ENCODE measurements around the gene LIN28A.

LIN28A gene

DNA sequence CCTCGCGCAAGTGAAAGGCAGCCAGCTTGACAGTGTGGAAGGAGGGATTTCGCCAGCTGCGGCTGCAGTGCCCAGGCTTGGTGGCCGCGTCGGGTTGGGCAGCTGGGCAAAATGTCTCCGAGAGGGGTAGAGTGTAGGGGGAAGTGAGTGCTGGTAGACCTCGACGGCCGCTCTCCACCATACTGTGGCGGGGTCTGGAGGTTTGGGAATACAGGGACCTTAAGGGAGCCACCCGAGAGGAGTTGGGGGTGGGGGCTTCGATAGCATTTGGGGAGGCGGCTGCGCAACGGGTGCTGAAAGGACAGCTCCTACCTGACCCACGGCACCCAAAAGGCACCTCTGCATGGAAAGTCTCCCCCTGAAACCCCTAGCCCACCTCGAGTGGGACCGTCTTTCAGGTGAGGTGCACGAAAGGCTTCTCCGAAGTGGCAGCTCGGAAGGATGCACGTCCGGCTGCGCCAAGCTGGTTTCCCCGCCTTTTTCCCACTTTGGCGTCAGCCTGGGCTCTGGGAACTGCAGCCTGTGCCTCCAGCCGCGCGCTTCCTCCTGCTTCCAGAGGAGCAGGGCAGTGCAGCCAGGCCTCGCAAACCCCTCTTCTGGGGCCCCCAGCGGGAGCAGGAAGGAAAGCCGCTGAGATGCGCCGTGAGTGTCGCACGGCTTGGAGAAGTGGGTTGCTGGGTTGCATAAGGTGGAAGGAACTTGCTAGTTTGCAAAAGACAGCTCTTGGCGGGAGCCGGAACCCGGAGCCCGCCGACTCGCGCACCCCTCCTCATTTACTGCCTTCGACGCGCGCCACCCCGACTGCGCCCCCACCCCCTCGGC, 61.1 kb downstream of the LIN28A start:
- Histone ChIP-seq H3K4me1 (ENCODE audit: control insufficient read depth, insufficient read depth, low read length, poor library complexity, severe bottlenecking) (peaks cover 22% of the 10 kb centered on the region), H3K27ac (ENCODE audit: low read depth, low read length, severe bottlenecking) (peak overlapping the region; percentile 100), H3K4me3 (ENCODE audit: extremely low read depth, insufficient read depth, low read length, poor library complexity, severe bottlenecking) (peak overlapping the region; percentile 85), H3K9me3 (ENCODE audit: control insufficient read depth, low read length) (no peaks in the 10 kb centered on the region), H3K36me3 (ENCODE audit: control insufficient read depth, insufficient read depth, low read length) (peaks cover 62% of the 10 kb centered on the region)
- 1% methylated on average over 22 to 30 of the region's 52 CpGs for WGBS, 2 experiments (ENCODE audit: insufficient coverage in 2 of 2)

DNA sequence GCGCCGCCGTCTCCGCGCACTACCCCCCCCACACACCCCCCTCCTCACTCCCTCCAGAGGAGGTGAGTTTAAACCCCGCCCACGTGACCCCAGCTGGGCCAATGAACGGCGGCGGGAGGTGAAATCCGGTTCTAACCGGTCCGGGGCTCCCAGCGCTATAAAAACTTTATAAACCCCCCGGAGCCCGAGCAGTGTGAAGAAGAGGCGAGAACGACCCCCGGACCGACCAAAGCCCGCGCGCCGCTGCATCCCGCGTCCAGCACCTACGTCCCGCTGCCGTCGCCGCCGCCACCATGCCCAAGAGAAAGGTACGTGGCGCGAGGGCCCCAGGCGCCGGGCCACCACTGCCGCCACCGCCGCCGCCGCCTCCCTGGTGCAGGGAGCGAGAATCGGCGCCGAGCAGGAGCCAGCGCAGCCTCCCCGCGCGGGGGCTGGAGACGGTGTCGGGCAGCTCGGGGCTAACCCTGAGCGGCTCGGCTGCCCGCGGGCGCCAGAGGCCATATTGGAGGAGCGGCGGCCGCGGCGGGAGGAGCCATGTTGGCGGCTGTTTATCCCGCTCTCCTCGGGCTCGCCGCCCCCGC, 61.8 kb downstream of the LIN28A start, which contains the start of gene HMGN2:
Gene HMGN2, plus strand, starts transcription at position 121 of the 581 bp plus-strand sequence. Its CDS starts 173 bp downstream, at position 294.
- WGBS, 2 experiments (ENCODE audit: insufficient coverage in 2 of 2), result 0% methylated on average over 19 to 46 of the region's 69 CpGs
- Histone ChIP-seq H3K27ac (ENCODE audit: low read depth, low read length, severe bottlenecking) (peak within 1 kb of the TSS; percentile 100), H3K4me3 (ENCODE audit: extremely low read depth, insufficient read depth, low read length, poor library complexity, severe bottlenecking) (peak within 1 kb of the TSS; percentile 85), H3K4me1 (ENCODE audit: control insufficient read depth, insufficient read depth, low read length, poor library complexity, severe bottlenecking) (peaks cover 22% of the 10 kb centered on the region), H3K9me3 (ENCODE audit: control insufficient read depth, low read length) (no peaks in the 10 kb centered on the region), H3K36me3 (ENCODE audit: control insufficient read depth, insufficient read depth, low read length) (peaks cover 62% of the 10 kb centered on the region)

GRCh38 chr1:26472901-26473845, 62.6 kb downstream of the LIN28A start:
- Histone ChIP-seq H3K27ac (ENCODE audit: low read depth, low read length, severe bottlenecking) (peak overlapping the region; percentile 100), H3K4me3 (ENCODE audit: extremely low read depth, insufficient read depth, low read length, poor library complexity, severe bottlenecking) (peak overlapping the region; percentile 85), H3K9me3 (ENCODE audit: control insufficient read depth, low read length) (no peaks in the 10 kb centered on the region), H3K36me3 (ENCODE audit: control insufficient read depth, insufficient read depth, low read length) (peaks cover 59% of the 10 kb centered on the region), H3K4me1 (ENCODE audit: control insufficient read depth, insufficient read depth, low read length, poor library complexity, severe bottlenecking) (peaks cover 22% of the 10 kb centered on the region)
- WGBS, 2 experiments (ENCODE audit: insufficient coverage in 2 of 2), result 5 to 6% methylated on average over 41 to 42 of the region's 71 CpGs

DNA sequence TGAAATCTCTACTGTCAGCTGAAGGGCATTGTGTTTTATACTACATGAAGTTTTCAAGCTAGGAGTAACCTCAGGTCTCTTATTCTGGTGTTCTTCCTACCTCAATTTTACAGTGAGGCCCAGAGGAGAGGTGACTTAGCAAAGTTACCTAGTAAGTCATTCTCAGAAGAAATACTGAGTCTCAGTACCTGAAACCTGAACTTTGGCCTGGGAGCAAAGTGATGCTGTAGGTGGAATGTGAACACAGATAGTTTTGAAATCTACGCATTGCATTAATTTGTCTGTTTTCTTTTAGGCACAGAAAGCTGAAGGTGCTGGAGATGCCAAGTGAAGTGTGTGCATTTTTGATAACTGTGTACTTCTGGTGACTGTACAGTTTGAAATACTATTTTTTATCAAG, 64.2 kb downstream of the LIN28A start:
- H3K36me3 ChIP-seq (ENCODE audit: control insufficient read depth, insufficient read depth, low read length), result peaks cover 45% of the 10 kb centered on the region
- no peaks in the 10 kb centered on the region for H3K9me3 ChIP-seq (ENCODE audit: control insufficient read depth, low read length)
- H3K4me1 ChIP-seq (ENCODE audit: control insufficient read depth, insufficient read depth, low read length, poor library complexity, severe bottlenecking), result peaks cover 22% of the 10 kb centered on the region
- H3K4me3 ChIP-seq (ENCODE audit: extremely low read depth, insufficient read depth, low read length, poor library complexity, severe bottlenecking), result no peak overlapping the region
- 83 to 100% methylated on average over 1 of the region's 1 CpG for WGBS, 2 experiments (ENCODE audit: insufficient coverage in 2 of 2)
- H3K27ac ChIP-seq (ENCODE audit: low read depth, low read length, severe bottlenecking), result no peak overlapping the region

- H3K27ac ChIP-seq (ENCODE audit: low read depth, low read length, severe bottlenecking), result no peak overlapping the region
- H3K4me1 ChIP-seq (ENCODE audit: control insufficient read depth, insufficient read depth, low read length, poor library complexity, severe bottlenecking), result peaks cover 17% of the 10 kb centered on the region
- 78 to 90% methylated on average over 2 of the region's 3 CpGs for WGBS, 2 experiments (ENCODE audit: insufficient coverage in 2 of 2)
- H3K4me3 ChIP-seq (ENCODE audit: extremely low read depth, insufficient read depth, low read length, poor library complexity, severe bottlenecking), result no peak overlapping the region
- H3K36me3 ChIP-seq (ENCODE audit: control insufficient read depth, insufficient read depth, low read length), result peaks cover 42% of the 10 kb centered on the region
- no peaks in the 10 kb centered on the region for H3K9me3 ChIP-seq (ENCODE audit: control insufficient read depth, low read length)
These were observed 65.4 kb downstream of the LIN28A start for GRCh38 chr1:26475989-26476388.

DNA sequence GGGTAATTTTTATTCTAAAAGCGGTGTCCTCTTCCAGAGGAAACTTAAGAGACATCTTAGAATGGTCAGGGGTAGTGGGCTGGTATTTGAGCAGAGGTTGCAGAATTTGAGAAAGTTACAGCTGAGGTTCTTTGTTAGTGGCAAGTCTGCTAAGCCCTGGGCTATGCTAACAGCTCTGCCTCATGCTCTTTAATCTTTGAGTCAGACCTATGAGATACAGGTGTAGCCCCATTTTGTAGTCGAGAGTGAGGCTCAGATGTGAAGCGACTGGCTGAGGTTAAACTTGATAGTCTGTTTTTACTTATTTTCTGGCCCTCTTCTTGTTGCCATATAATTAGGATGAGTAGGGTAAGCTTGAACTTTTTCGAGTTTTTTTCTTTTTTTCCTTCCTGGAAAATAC, 66.3 kb downstream of the LIN28A start:
- Histone ChIP-seq H3K4me1 (ENCODE audit: control insufficient read depth, insufficient read depth, low read length, poor library complexity, severe bottlenecking) (peaks cover 16% of the 10 kb centered on the region), H3K27ac (ENCODE audit: low read depth, low read length, severe bottlenecking) (no peak overlapping the region), H3K9me3 (ENCODE audit: control insufficient read depth, low read length) (no peaks in the 10 kb centered on the region), H3K36me3 (ENCODE audit: control insufficient read depth, insufficient read depth, low read length) (peaks cover 42% of the 10 kb centered on the region), H3K4me3 (ENCODE audit: extremely low read depth, insufficient read depth, low read length, poor library complexity, severe bottlenecking) (no peak overlapping the region)
- WGBS, 2 experiments (ENCODE audit: insufficient coverage in 2 of 2), result 88 to 92% methylated on average over 2 of the region's 4 CpGs

GRCh38 chr1:26477446-26478152, 67.0 kb downstream of the LIN28A start:
- 78 to 86% methylated on average over 4 of the region's 8 CpGs for WGBS, 2 experiments (ENCODE audit: insufficient coverage in 2 of 2)
- no peak overlapping the region for H3K27ac ChIP-seq (ENCODE audit: low read depth, low read length, severe bottlenecking)
- H3K4me1 ChIP-seq (ENCODE audit: control insufficient read depth, insufficient read depth, low read length, poor library complexity, severe bottlenecking), result peaks cover 22% of the 10 kb centered on the region
- no peaks in the 10 kb centered on the region for H3K9me3 ChIP-seq (ENCODE audit: control insufficient read depth, low read length)
- no peak overlapping the region for H3K4me3 ChIP-seq (ENCODE audit: extremely low read depth, insufficient read depth, low read length, poor library complexity, severe bottlenecking)
- H3K36me3 ChIP-seq (ENCODE audit: control insufficient read depth, insufficient read depth, low read length), result peaks cover 42% of the 10 kb centered on the region

DNA sequence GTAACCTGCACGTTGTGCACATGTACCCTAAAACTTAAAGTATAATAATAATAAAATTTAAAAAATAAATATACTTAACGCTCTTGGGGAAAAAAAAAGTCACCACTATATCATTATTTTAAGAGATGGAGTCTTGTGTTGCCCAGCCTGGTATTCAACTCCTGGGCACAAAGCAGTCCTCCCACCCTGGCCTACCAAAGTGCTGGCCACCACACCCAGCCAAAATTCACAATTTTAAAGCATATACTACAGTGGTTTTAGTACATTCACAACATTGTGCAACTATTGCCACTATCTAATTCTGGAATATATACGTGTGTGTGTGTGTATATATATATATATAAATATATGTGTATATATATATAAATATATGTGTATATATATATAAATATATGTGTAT, 67.5 kb downstream of the LIN28A start:
- Histone ChIP-seq H3K36me3 (ENCODE audit: control insufficient read depth, insufficient read depth, low read length) (peaks cover 41% of the 10 kb centered on the region), H3K9me3 (ENCODE audit: control insufficient read depth, low read length) (no peaks in the 10 kb centered on the region), H3K27ac (ENCODE audit: low read depth, low read length, severe bottlenecking) (no peak overlapping the region), H3K4me1 (ENCODE audit: control insufficient read depth, insufficient read depth, low read length, poor library complexity, severe bottlenecking) (peaks cover 27% of the 10 kb centered on the region), H3K4me3 (ENCODE audit: extremely low read depth, insufficient read depth, low read length, poor library complexity, severe bottlenecking) (no peak overlapping the region)
- no CpG with 5 or more reads among the region's 3 CpGs for WGBS, 2 experiments (ENCODE audit: insufficient coverage in 2 of 2)

DNA sequence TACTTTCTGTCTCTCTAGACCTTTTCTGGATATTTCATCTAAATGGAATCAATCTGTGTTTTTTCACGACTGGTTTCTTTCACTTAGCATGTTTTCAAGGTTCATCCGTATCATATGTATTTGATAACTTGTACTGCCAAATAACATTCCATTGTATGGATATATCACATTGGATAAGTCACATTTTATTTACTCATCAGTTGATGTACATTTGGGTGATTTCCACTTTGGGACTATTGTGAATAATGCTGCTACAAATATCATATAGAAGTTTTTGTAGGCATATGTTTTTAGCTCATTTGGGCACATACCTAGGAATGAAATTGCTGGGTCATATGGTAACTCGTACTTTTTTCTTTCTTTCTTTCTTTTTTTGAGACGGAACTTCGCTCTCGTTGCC, 68.4 kb downstream of the LIN28A start:
- Histone ChIP-seq H3K9me3 (ENCODE audit: control insufficient read depth, low read length) (no peaks in the 10 kb centered on the region), H3K27ac (ENCODE audit: low read depth, low read length, severe bottlenecking) (no peak overlapping the region), H3K4me3 (ENCODE audit: extremely low read depth, insufficient read depth, low read length, poor library complexity, severe bottlenecking) (no peak overlapping the region), H3K36me3 (ENCODE audit: control insufficient read depth, insufficient read depth, low read length) (peaks cover 33% of the 10 kb centered on the region), H3K4me1 (ENCODE audit: control insufficient read depth, insufficient read depth, low read length, poor library complexity, severe bottlenecking) (peaks cover 25% of the 10 kb centered on the region)
- 87 to 98% methylated on average over 4 of the region's 6 CpGs for WGBS, 2 experiments (ENCODE audit: insufficient coverage in 2 of 2)

All from mesodermal cell (in vitro differentiated cells).